ENCODE results near the gene UBE2QL1.
A peak's percentile ranks its signal among the peaks of the same experiment; 100 is the strongest.

UBE2QL1 gene

GRCh38 chr5:6430418-6431028 is 18.1 kb upstream of the UBE2QL1 start:
- no peak for DNase-seq

GRCh38 chr5:6431214-6432195 is 17.2 kb upstream of the UBE2QL1 start:
- DNase-seq = no peak

GRCh38 chr5:6432206-6432605 is 16.5 kb upstream of the UBE2QL1 start:
- no peak for DNase-seq

- DNase-seq = no peak
Measured at GRCh38 chr5:6434731-6435130, 13.9 kb upstream of the UBE2QL1 start.

GRCh38 chr5:6435356-6435755 is 13.3 kb upstream of the UBE2QL1 start:
- peak in 3 of 4 experiments; percentile 9 to 22 (median 11) for DNase-seq

GRCh38 chr5:6436715-6437331 is 11.8 kb upstream of the UBE2QL1 start:
- DNase-seq = no peak

GRCh38 chr5:6439588-6440550 is 8.8 kb upstream of the UBE2QL1 start:
- DNase-seq = no peak

GRCh38 chr5:6442333-6442732 is 6.3 kb upstream of the UBE2QL1 start:
- no peak for DNase-seq

- no peak for DNase-seq
Measured at GRCh38 chr5:6443326-6443725, 5.3 kb upstream of the UBE2QL1 start.

GRCh38 chr5:6446042-6446441 is 2.6 kb upstream of the UBE2QL1 start:
- no peak for DNase-seq

- DNase-seq = no peak
Measured at GRCh38 chr5:6446626-6447309, 1.9 kb upstream of the UBE2QL1 start.

- DNase-seq = no peak
Measured at GRCh38 chr5:6447384-6448140, 1.1 kb upstream of the UBE2QL1 start.

GRCh38 chr5:6448141-6448491 is 543 bp upstream of the UBE2QL1 start:
- DNase-seq = no peak

- DNase-seq = no peak
Measured at GRCh38 chr5:6449465-6450158, 953 bp downstream of the UBE2QL1 start.

- DNase-seq = no peak
Measured at GRCh38 chr5:6450319-6450833, 1.7 kb downstream of the UBE2QL1 start.

- no peak for DNase-seq
Measured at GRCh38 chr5:6452622-6453504, 4.2 kb downstream of the UBE2QL1 start.

GRCh38 chr5:6453937-6454560 is 5.4 kb downstream of the UBE2QL1 start:
- DNase-seq = no peak

- no peak for DNase-seq
Measured at GRCh38 chr5:6454628-6455053, 6.0 kb downstream of the UBE2QL1 start.
